Activated CD8-positive, alpha-beta T cell treated with anti-CD3 and anti-CD28 coated beads, Interleukin-2, amount 10 ng/mL, durations not matched to agents 7 days and 5 days (primary cell): ENCODE results near the gene TRAPPC14. TPM values are rescaled to one million over a fixed set of nuclear protein-coding genes. Genes with fewer than 3 reads are reported as not detected.
A peak's percentile ranks its signal among the peaks of the same experiment; 100 is the strongest.

Experiments used
- ATAC-seq: fragments of 150-1000 bp; cut with Tn5 transposase; one replicate; pipeline ENCODE4 v1.10.0; 2021; ENCODE audit warnings: moderate library complexity
- CTCF ChIA-PET: fragments of 350-600 bp; sonication (Branson Sonifier 250); formaldehyde crosslinking; loops from one replicate; lab custom pipeline; 2021; ENCODE audit warnings: antibody characterized with exemption; lab: Charles Lee
- POLR2A ChIA-PET: fragments of 350-600 bp; sonication (Branson Sonifier 250); formaldehyde crosslinking; loops from one replicate; lab custom pipeline; 2021; ENCODE audit warnings: antibody characterized with exemption; lab: Charles Lee
- DNase-seq: peaks from one replicate; pipeline ENCODE4 v3.0.0-alpha.2; 2020
- H3K27ac Mint-ChIP-seq: one replicate; pipeline ENCODE4 v1.8.0; 2021; ENCODE audit warnings: mild to moderate bottlenecking, mixed read lengths
- H3K27me3 Mint-ChIP-seq: one replicate; pipeline ENCODE4 v1.8.0; 2021; ENCODE audit warnings: low read depth, mixed read lengths
- H3K36me3 Mint-ChIP-seq: one replicate; pipeline ENCODE4 v1.8.0; 2021; ENCODE audit warnings: low read depth, mixed read lengths
- H3K4me1 Mint-ChIP-seq: one replicate; pipeline ENCODE4 v1.8.0; 2021; ENCODE audit warnings: low read depth, mixed read lengths
- H3K4me3 Mint-ChIP-seq: one replicate; pipeline ENCODE4 v1.8.0; 2021; ENCODE audit warnings: mild to moderate bottlenecking, mixed read lengths
- H3K9me3 Mint-ChIP-seq: one replicate; pipeline ENCODE4 v1.8.0; 2022; ENCODE audit warnings: mixed read lengths; ENCODE audit not compliant: insufficient read depth
- total RNA-seq, 2 experiments: library from RNA; stranded (reverse); gene quantifications; one replicate each; pipeline ENCODE4 v1.2.3, GENCODE V29; 2021

The TRAPPC14 gene
- total RNA-seq, 2 experiments from 2014 or later = 42.7 to 44.0 TPM

DNA sequence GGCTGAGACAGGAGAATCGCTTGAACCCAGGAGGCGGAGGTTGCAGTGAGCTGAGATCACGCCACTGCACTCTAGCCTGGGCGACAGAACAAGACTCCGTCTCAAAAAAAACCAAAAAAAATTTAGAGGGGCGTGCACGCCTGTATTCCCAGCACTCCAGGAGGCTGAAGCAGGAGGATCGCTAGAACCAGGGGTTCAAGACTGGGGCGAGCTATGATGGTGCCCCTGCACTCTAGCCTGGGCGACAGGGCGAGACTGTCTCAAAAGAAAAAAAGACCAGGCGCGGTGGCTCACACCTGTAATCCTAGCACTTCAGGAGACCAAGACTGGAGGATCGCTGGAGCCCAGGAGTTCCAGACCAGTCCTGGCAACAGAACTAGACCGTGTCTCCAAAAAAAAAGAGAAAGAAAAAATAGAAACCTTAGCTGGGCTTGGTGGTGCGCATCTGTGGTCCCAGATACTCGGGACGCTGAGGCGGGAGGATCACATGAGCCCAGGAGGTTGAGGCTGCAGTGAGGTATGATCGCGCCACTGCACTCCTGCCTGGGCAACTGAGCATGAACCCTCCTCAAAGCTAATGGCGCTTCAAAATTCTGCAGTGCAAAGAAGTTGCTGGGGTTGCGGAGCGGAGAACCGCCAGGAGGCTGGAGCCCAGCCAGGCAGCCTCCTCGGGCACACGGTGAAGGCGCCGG, 32.1 kb downstream of the TRAPPC14 start:
- ATAC-seq (peak; percentile 10), DNase-seq (no peak)
- Mint-ChIP-seq H3K27ac (peak overlapping the region; percentile 100), H3K9me3 (no peaks in the 10 kb centered on the region), H3K27me3 (no peaks in the 10 kb centered on the region), H3K4me3 (peak overlapping the region; percentile 98), H3K4me1 (peaks cover 47% of the 10 kb centered on the region), H3K36me3 (peaks cover 35% of the 10 kb centered on the region)
- POLR2A ChIA-PET = interaction anchor here (0.6 to 3.6 kb wide), 11 partner anchors 21 to 653 kb away, joined by 3 to 52 read pairs (median 4); partner anchors contain the start of genes AP4M1, FAM200A, LAMTOR4 and MCM7
- CTCF ChIA-PET = interaction anchor here (0.8 to 1.3 kb wide), 4 partner anchors 10 to 94 kb away, joined by 3 to 6 read pairs (median 4); partner anchors contain the start of genes LAMTOR4 and MCM7

DNA sequence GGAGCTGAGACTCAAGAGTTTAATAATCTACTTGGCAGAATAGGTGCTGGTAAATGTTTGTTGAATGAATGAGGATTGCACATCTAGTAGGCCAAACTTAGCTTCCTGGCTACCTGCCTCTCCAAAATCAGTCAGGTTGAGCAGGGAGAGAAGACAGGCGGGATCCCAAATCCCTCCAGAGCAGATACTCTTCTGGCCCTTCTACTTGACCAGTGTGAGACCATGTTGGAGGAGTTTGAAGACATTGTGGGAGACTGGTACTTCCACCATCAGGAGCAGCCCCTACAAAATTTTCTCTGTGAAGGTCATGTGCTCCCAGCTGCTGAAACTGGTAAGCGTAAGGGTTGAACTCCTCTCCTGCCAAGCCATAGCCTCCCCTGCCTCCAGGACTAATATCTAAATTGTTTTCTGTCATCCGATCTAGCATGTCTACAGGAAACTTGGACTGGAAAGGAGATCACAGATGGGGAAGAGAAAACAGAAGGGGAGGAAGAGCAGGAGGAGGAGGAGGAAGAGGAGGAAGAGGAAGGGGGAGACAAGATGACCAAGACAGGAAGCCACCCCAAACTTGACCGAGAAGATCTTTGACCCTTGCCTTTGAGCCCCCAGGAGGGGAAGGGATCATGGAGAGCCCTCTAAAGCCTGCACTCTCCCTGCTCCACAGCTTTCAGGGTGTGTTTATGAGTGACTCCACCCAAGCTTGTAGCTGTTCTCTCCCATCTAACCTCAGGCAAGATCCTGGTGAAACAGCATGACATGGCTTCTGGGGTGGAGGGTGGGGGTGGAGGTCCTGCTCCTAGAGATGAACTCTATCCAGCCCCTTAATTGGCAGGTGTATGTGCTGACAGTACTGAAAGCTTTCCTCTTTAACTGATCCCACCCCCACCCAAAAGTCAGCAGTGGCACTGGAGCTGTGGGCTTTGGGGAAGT, 34.0 kb downstream of the TRAPPC14 start:
- peaks cover 51% of the 10 kb centered on the region for H3K4me1 Mint-ChIP-seq

GRCh38 chr7:100122568-100122967, 36.0 kb downstream of the TRAPPC14 start:
- ChIA-PET CTCF (interaction anchor here (1.0 kb wide), 1 partner anchor 10 kb away, joined by 3 read pairs; no protein-coding TSS in a partner anchor), POLR2A (interaction anchor here (3.1 kb wide), 1 partner anchor 21 kb away, joined by 34 read pairs; the partner anchor contains the start of genes AP4M1 and MCM7)
- Mint-ChIP-seq H3K27me3 (no peaks in the 10 kb centered on the region), H3K36me3 (peaks cover 49% of the 10 kb centered on the region), H3K4me1 (peaks cover 45% of the 10 kb centered on the region), H3K9me3 (no peaks in the 10 kb centered on the region), H3K27ac (no peak overlapping the region), H3K4me3 (no peak overlapping the region)
- no peak for DNase-seq
- no peak for ATAC-seq

More for the DNA sequence above, 34.0 kb downstream of the TRAPPC14 start:
- Mint-ChIP-seq H3K4me3 (peak overlapping the region; percentile 98), H3K9me3 (no peaks in the 10 kb centered on the region), H3K27ac (peak overlapping the region; percentile 62), H3K36me3 (peaks cover 40% of the 10 kb centered on the region), H3K27me3 (no peaks in the 10 kb centered on the region)
- ChIA-PET CTCF (interaction anchor here (0.9 to 1.3 kb wide), 3 partner anchors 8 to 220 kb away, joined by 3 to 4 read pairs (median 3); partner anchors contain the start of gene MCM7), POLR2A (interaction anchor here (0.7 to 3.6 kb wide), 5 partner anchors 23 to 305 kb away, joined by 3 to 52 read pairs (median 5); partner anchors contain the start of genes AP4M1, MCM7, MEPCE and ZCWPW1)
- DNase-seq (no peak), ATAC-seq (no peak)

DNA sequence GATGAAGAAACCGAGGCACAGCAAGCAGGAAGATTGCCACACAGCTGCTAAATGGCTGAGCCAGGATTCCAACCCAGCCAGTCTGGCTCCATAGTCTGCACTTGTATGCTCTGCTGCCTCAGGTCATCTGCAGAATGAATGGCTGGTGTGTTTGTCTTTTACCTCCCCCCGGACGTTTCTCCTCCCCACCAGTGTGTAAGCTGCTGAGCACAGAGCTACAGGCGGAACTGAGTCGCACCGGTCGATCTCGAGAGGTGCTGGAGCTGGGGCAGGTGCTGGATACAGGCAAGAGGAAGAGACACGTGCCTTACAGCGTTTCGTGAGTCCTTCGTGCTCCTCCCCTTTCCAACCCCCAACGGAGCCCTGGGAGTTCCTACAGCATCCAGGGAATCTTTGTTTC, 36.5 kb downstream of the TRAPPC14 start:
- peaks cover 45% of the 10 kb centered on the region for H3K4me1 Mint-ChIP-seq
- peak overlapping the region; percentile 28 for H3K4me3 Mint-ChIP-seq
- H3K9me3 Mint-ChIP-seq = no peaks in the 10 kb centered on the region
- ChIA-PET POLR2A (interaction anchor here (3.1 kb wide), 1 partner anchor 21 kb away, joined by 34 read pairs; the partner anchor contains the start of genes AP4M1 and MCM7), CTCF (interaction anchor here (1.0 to 1.1 kb wide), 2 partner anchors 11 kb away, joined by 3 to 4 read pairs; no protein-coding TSS in a partner anchor)
- no peaks in the 10 kb centered on the region for H3K27me3 Mint-ChIP-seq
- DNase-seq (no peak), ATAC-seq (no peak)
- no peak overlapping the region for H3K27ac Mint-ChIP-seq
- peaks cover 48% of the 10 kb centered on the region for H3K36me3 Mint-ChIP-seq

GRCh38 chr7:100120733-100121036, 37.8 kb downstream of the TRAPPC14 start:
- Mint-ChIP-seq H3K4me1 (peaks cover 35% of the 10 kb centered on the region), H3K4me3 (peak overlapping the region; percentile 93), H3K27me3 (no peaks in the 10 kb centered on the region), H3K36me3 (peaks cover 46% of the 10 kb centered on the region), H3K9me3 (no peaks in the 10 kb centered on the region), H3K27ac (peak overlapping the region; percentile 95)
- ChIA-PET CTCF (interaction anchor here (1.1 to 2.0 kb wide), 8 partner anchors 8 to 287 kb away, joined by 3 to 11 read pairs (median 4); partner anchors contain the start of genes AP4M1 and MCM7), POLR2A (interaction anchor here (0.6 to 3.1 kb wide), 6 partner anchors 9 to 308 kb away, joined by 3 to 34 read pairs (median 5); partner anchors contain the start of genes AP4M1, MCM7, PVRIG and ZCWPW1)
- no peak for ATAC-seq
- DNase-seq = no peak

DNA sequence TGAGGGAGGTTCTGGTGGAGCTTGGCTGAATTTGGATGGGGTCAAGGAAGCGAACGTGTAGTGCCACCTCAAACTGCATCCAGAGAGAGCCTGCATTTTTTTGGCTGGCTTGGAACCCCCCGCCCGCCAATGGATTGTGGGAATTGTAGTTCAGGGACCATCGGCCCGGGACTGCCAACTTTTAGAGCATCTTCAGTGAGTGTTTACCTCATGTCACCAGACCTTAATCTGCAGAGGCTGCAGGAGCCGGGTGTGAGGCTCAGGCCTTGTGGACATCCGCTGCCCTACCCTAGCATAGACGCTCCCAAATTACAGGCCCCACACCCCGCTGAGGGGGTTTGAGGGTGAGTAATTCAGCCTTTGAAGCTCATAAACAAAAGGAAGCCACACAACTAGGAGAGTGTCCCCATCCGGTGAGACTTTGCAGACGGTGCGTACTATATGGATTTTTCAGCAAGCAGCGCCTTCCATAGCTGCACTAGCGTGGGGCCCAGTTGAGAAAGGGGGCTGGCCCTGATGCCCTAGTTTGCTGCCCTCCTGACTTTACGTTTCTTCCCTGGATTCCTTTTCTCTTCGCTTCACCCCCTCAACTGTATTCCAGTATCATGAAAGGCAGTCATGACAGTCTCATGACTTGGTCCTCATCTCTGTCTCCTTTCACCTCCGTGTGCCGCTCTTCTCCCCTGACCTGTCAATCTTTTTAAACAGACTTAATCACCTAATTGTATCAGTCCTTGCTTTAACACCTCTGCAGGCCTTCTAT, 38.4 kb downstream of the TRAPPC14 start:
- DNase-seq (peak; percentile 81), ATAC-seq (peak; percentile 60)
- H3K4me3 Mint-ChIP-seq = peak overlapping the region; percentile 93
- ChIA-PET POLR2A (interaction anchor here (0.6 to 3.1 kb wide), 6 partner anchors 9 to 309 kb away, joined by 3 to 34 read pairs (median 5); partner anchors contain the start of genes AP4M1, MCM7, PVRIG and ZCWPW1), CTCF (interaction anchor here (0.7 to 2.0 kb wide), 8 partner anchors 8 to 288 kb away, joined by 3 to 11 read pairs (median 4); partner anchors contain the start of genes AP4M1 and MCM7)
- H3K9me3 Mint-ChIP-seq = no peaks in the 10 kb centered on the region
- no peaks in the 10 kb centered on the region for H3K27me3 Mint-ChIP-seq
- H3K4me1 Mint-ChIP-seq = peaks cover 31% of the 10 kb centered on the region
- peak overlapping the region; percentile 95 for H3K27ac Mint-ChIP-seq
- peaks cover 46% of the 10 kb centered on the region for H3K36me3 Mint-ChIP-seq

GRCh38 chr7:100119072-100119969, 39.2 kb downstream of the TRAPPC14 start, which contains the start of the genes CNPY4 and TAF6:
Gene CNPY4, plus strand, starts transcription at chr7:100119634. Its CDS starts 111 bp downstream, at chr7:100119745.
Gene TAF6, minus strand, starts transcription at chr7:100119358. Its CDS starts 5,149 bp downstream, at chr7:100114209.
- ATAC-seq (peak; percentile 77), DNase-seq (peak; percentile 96)
- Mint-ChIP-seq H3K27me3 (no peaks in the 10 kb centered on the region), H3K36me3 (peaks cover 37% of the 10 kb centered on the region), H3K9me3 (no peaks in the 10 kb centered on the region), H3K4me3 (peak within 1 kb of the TSS; percentile 93), H3K27ac (peak within 1 kb of the TSS; percentile 95), H3K4me1 (peaks cover 23% of the 10 kb centered on the region)
- ChIA-PET CTCF (interaction anchor here (0.7 to 2.0 kb wide), 8 partner anchors 9 to 289 kb away, joined by 3 to 11 read pairs (median 4); partner anchors contain the start of genes AP4M1 and MCM7), POLR2A (interaction anchor here (1.0 to 3.1 kb wide), 4 partner anchors 14 to 310 kb away, joined by 4 to 34 read pairs (median 5); partner anchors contain the start of genes AP4M1, MCM7, PVRIG and ZCWPW1)

- Mint-ChIP-seq H3K4me1 (peaks cover 19% of the 10 kb centered on the region), H3K9me3 (no peaks in the 10 kb centered on the region), H3K4me3 (peak overlapping the region; percentile 93), H3K27me3 (no peaks in the 10 kb centered on the region), H3K36me3 (peaks cover 36% of the 10 kb centered on the region), H3K27ac (peak overlapping the region; percentile 95)
- ChIA-PET POLR2A (no interaction called here), CTCF (interaction anchor here (1.8 kb wide), 1 partner anchor 17 kb away, joined by 4 read pairs; the partner anchor contains the start of gene AP4M1)
- ATAC-seq (no peak), DNase-seq (no peak)
Observed at GRCh38 chr7:100118388-100119071, 40.0 kb downstream of the TRAPPC14 start.

- peaks cover 34% of the 10 kb centered on the region for H3K36me3 Mint-ChIP-seq
- ChIA-PET CTCF (no interaction called here), POLR2A (interaction anchor here (1.2 kb wide), 1 partner anchor 14 kb away, joined by 4 read pairs; the partner anchor contains the start of genes AP4M1 and MCM7)
- H3K27me3 Mint-ChIP-seq = no peaks in the 10 kb centered on the region
- H3K27ac Mint-ChIP-seq = no peak overlapping the region
- H3K4me3 Mint-ChIP-seq = no peak overlapping the region
- no peak for DNase-seq
- peaks cover 11% of the 10 kb centered on the region for H3K4me1 Mint-ChIP-seq
- ATAC-seq = no peak
- H3K9me3 Mint-ChIP-seq = no peaks in the 10 kb centered on the region
Observed at GRCh38 chr7:100115026-100115425, 43.5 kb downstream of the TRAPPC14 start.
